Brain microvascular endothelial cell (primary cell): ENCODE measurements around the gene SF3A2.
A peak's percentile ranks its signal among the peaks of the same experiment; 100 is the strongest.

Experiments used
- DNase-seq: peaks from one replicate; pipeline ENCODE4 v3.0.0-alpha.2; 2020
- H3K27ac ChIP-seq: fragments of 250-450 bp; sonication (Bioruptor Pico); 2 replicates; pipeline ENCODE4 v1.5.1; 2020; ENCODE audit warnings: mild to moderate bottlenecking, moderate library complexity
- H3K27me3 ChIP-seq: fragments of 250-450 bp; sonication (Bioruptor Pico); replicated peaks from 2 replicates; pipeline ENCODE4 v1.5.1; 2020; ENCODE audit warnings: mild to moderate bottlenecking
- H3K36me3 ChIP-seq: fragments of 250-450 bp; sonication (Bioruptor Pico); replicated peaks from 2 replicates; pipeline ENCODE4 v1.5.1; 2020; ENCODE audit warnings: mild to moderate bottlenecking
- H3K4me3 ChIP-seq: 2 replicates; pipeline ENCODE4 v1.5.1; 2011; ENCODE audit warnings: low read depth, mild to moderate bottlenecking, control low read depth, low read length, moderate library complexity
- CTCF ChIP-seq: IDR thresholded peaks from 2 replicates; pipeline ENCODE4 v1.5.1; 2011; ENCODE audit warnings: low read depth, mild to moderate bottlenecking, moderate library complexity, low read length, control low read depth, inconsistent platforms; ENCODE audit errors: missing control alignments
- in situ Hi-C: cut with HindIII; loops from 2 replicates; pipeline ENCODE4 v1.10.0; 2017; ENCODE audit warnings: low sequenced_read_pairs, low pct_ligation_motif_present

The SF3A2 gene

DNA sequence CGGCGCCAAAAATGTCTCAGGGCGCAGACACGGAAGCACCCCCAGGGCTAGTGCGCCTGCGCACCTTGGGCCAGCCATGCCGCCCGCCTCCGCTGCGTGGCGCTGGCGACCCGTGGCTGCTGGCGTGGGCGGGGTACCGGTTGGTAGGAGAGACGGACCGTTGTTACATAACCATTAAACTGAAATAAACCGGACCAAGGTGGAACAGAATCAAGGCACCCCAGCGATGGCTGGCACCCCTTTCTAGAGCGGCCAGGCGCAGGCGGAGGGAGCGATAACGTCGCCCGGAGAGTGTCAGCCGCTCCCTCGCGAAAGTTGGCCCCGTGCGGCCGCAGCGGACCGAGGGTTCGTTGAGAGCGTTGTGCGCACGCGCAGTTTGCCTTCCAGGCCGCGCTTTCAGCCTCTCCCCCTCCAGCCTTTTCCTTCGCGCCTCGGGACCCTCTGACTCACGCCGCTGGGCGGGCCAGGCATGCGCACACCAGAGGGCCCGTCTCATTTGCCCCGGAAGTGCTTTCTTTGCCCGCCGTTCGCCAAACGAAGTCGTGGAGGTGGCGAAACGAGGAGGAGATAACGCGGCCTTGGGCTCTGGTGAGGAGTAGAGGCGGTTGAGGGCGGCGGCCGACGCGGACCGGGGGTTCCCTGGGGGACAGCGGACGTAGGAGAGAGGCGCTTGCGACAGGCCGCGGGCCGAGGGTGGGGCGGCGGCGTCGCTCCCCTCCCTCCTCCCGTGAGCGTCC, at the start of gene SF3A2, which contains the start of gene PLEKHJ1:
TSS of gene SF3A2 (plus strand) at position 511 of the 737 bp plus-strand sequence. CDS start 6,595 bp downstream, outside the sequence.
TSS of gene PLEKHJ1 (minus strand) at position 16 of the 737 bp plus-strand sequence. CDS start 81 bp downstream, outside the sequence.
- Histone ChIP-seq H3K36me3 (peaks cover 24% of the 10 kb centered on the region), H3K27ac (peak within 1 kb of the TSS; percentile 91), H3K27me3 (no peaks in the 10 kb centered on the region), H3K4me3 (peak within 1 kb of the TSS; percentile 81)
- DNase-seq: peak; percentile 94
- TF ChIP-seq CTCF: peak; percentile 77
- in situ Hi-C loops: loop anchor here (5.0 kb wide), 1 partner anchor 91 kb away; the partner anchor contains the start of genes LSM7 and SPPL2B

GRCh38 chr19:2187159-2187558, 49.5 kb upstream of the SF3A2 start:
- Histone ChIP-seq H3K4me3 (no peak overlapping the region), H3K36me3 (peaks cover 18% of the 10 kb centered on the region), H3K27me3 (no peaks in the 10 kb centered on the region), H3K27ac (no peak overlapping the region)
- in situ Hi-C loops: no loop called here
- no peak for DNase-seq
- TF ChIP-seq CTCF: no peak

- Histone ChIP-seq H3K36me3 (peaks cover 21% of the 10 kb centered on the region), H3K27ac (no peak overlapping the region), H3K4me3 (no peak overlapping the region), H3K27me3 (no peaks in the 10 kb centered on the region)
- in situ Hi-C loops: no loop called here
- TF ChIP-seq CTCF: no peak
- peak; percentile 54 for DNase-seq
Observed at GRCh38 chr19:2188708-2189385, 47.8 kb upstream of the SF3A2 start.

DNA sequence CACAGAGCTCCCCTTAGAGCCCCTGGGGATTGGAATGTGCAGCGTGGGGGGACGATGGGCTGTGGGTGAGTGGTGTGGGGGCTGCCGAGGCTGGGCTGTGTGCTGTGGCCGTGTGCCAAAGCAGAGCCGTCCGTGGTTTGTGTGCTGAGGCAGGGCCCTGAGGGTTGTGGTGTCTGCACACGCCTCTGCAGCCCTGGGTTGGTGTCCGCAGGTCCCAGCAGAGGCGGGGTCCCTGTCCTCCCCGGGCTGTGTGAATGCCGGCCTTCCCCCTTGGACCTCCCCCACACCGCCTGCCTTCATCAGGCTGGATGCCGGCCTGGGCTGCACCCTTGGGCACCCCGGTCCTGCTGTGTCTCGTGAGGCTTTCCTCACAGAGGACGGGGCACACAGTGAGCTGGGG, 46.7 kb upstream of the SF3A2 start:
- Histone ChIP-seq H3K27me3 (no peaks in the 10 kb centered on the region), H3K36me3 (peaks cover 23% of the 10 kb centered on the region), H3K27ac (no peak overlapping the region), H3K4me3 (no peak overlapping the region)
- in situ Hi-C loops: no loop called here
- DNase-seq: no peak
- TF ChIP-seq CTCF: no peak

GRCh38 chr19:2190848-2191455, 45.7 kb upstream of the SF3A2 start:
- H3K36me3 ChIP-seq: peaks cover 32% of the 10 kb centered on the region
- no peaks in the 10 kb centered on the region for H3K27me3 ChIP-seq
- in situ Hi-C loops: no loop called here
- no peak for DNase-seq
- no peak for TF ChIP-seq CTCF
- no peak overlapping the region for H3K27ac ChIP-seq
- no peak overlapping the region for H3K4me3 ChIP-seq
